ENCODE results near the gene NKD2.
"Not testable (repeated sequence)": the region's sequence is repeated elsewhere in the genome, so short reads cannot be mapped to it uniquely, and the experiment has no call there.

NKD2 gene

GRCh38 chr5:1014781-1015221 is 6.2 kb downstream of the NKD2 start:
- no peak for FAIRE-seq

- FAIRE-seq: no peak
Measured at GRCh38 chr5:1015507-1015906, 6.9 kb downstream of the NKD2 start.

- FAIRE-seq: no peak
Measured at GRCh38 chr5:1016036-1016435, 7.4 kb downstream of the NKD2 start.

GRCh38 chr5:1016476-1016875 is 7.9 kb downstream of the NKD2 start:
- FAIRE-seq: no peak

GRCh38 chr5:1017056-1017455 is 8.5 kb downstream of the NKD2 start:
- FAIRE-seq: no peak

- FAIRE-seq: no peak
Measured at GRCh38 chr5:1017691-1018455, 9.3 kb downstream of the NKD2 start.

- no peak for FAIRE-seq
Measured at GRCh38 chr5:1018596-1018995, 10.0 kb downstream of the NKD2 start.

GRCh38 chr5:1019001-1019905 is 10.7 kb downstream of the NKD2 start:
- FAIRE-seq: no peak

- FAIRE-seq: no peak
Measured at GRCh38 chr5:1020452-1020961, 11.9 kb downstream of the NKD2 start.

- no peak for FAIRE-seq
Measured at GRCh38 chr5:1021136-1021968, 12.8 kb downstream of the NKD2 start.

- not testable (repeated sequence) for FAIRE-seq
Measured at GRCh38 chr5:1021969-1022336, 13.4 kb downstream of the NKD2 start.

GRCh38 chr5:1026700-1027621 is 18.4 kb downstream of the NKD2 start:
- no peak for FAIRE-seq

GRCh38 chr5:1027631-1028441 is 19.2 kb downstream of the NKD2 start:
- no peak for FAIRE-seq

GRCh38 chr5:1028481-1029281 is 20.1 kb downstream of the NKD2 start:
- no peak for FAIRE-seq

GRCh38 chr5:1029282-1029944 is 20.8 kb downstream of the NKD2 start:
- no peak for FAIRE-seq

GRCh38 chr5:1029945-1030625 is 21.5 kb downstream of the NKD2 start:
- no peak for FAIRE-seq

- FAIRE-seq: no peak
Measured at GRCh38 chr5:1030801-1031271, 22.2 kb downstream of the NKD2 start.

- FAIRE-seq: no peak
Measured at GRCh38 chr5:1031306-1031959, 22.8 kb downstream of the NKD2 start.
